ENCODE data around the gene COL4A2.

GRCh38 chr13:110316196-110316595 is 9.1 kb downstream of the COL4A2 start:
- TF ChIP-seq, protein P1, sequence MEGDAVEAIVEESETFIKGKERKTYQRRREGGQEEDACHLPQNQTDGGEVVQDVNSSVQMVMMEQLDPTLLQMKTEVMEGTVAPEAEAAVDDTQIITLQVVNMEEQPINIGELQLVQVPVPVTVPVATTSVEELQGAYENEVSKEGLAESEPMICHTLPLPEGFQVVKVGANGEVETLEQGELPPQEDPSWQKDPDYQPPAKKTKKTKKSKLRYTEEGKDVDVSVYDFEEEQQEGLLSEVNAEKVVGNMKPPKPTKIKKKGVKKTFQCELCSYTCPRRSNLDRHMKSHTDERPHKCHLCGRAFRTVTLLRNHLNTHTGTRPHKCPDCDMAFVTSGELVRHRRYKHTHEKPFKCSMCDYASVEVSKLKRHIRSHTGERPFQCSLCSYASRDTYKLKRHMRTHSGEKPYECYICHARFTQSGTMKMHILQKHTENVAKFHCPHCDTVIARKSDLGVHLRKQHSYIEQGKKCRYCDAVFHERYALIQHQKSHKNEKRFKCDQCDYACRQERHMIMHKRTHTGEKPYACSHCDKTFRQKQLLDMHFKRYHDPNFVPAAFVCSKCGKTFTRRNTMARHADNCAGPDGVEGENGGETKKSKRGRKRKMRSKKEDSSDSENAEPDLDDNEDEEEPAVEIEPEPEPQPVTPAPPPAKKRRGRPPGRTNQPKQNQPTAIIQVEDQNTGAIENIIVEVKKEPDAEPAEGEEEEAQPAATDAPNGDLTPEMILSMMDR (optimal IDR thresholded peaks at IDR 0.05 in 1 of 3, IDR thresholded peaks at IDR 0.05 in 1 of 3, conservative IDR thresholded peaks at IDR 0.05 in 1 of 3; ENCODE audit: extremely low read depth in 1 of 3, insufficient read depth in 2 of 3, low read length in 3 of 3): no peak
- no peak for TF ChIP-seq EZH2 (IDR thresholded peaks at IDR 0.05; ENCODE audit: low read length)

Measured in keratinocyte (primary cell).